ENCODE data around the gene DNAJC13.
"Not testable (repeated sequence)": the region's sequence is repeated elsewhere in the genome, so short reads cannot be mapped to it uniquely, and the experiment has no call there.

GRCh38 chr3:132556036-132556386 is 138.7 kb downstream of the DNAJC13 start:
- not testable (repeated sequence) for TF ChIP-seq POLR2A (IDR thresholded peaks at IDR 0.05; ENCODE audit: control extremely low read depth in 1 of 2, low read depth in 2 of 2, low read length in 2 of 2); MAX (IDR thresholded peaks at IDR 0.05); TAF7 (optimal IDR thresholded peaks at IDR 0.05; ENCODE audit: borderline replicate concordance, low read depth, low read length); RFX5 (IDR thresholded peaks at IDR 0.05; ENCODE audit: borderline replicate concordance, low read depth, low read length); CTCF (IDR thresholded peaks at IDR 0.05; ENCODE audit: control extremely low read depth in 1 of 3, insufficient read depth in 1 of 3, low read depth in 1 of 3, low read length in 3 of 3); RXRA (IDR thresholded peaks at IDR 0.05; ENCODE audit: insufficient read depth, low read depth, low read length); GABPA (IDR thresholded peaks at IDR 0.05; ENCODE audit: borderline replicate concordance, insufficient read depth, low read length); POLR2AphosphoS5 (IDR thresholded peaks at IDR 0.05; ENCODE audit: low read depth, low read length); EZH2 (IDR thresholded peaks at IDR 0.05; ENCODE audit: low read depth, low read length, severe bottlenecking)
